GM12878 (cell line): ENCODE measurements around the gene OR1I1.

Source experiments
- ATF3 ChIP-seq: IDR thresholded peaks from 2 replicates; pipeline ENCODE4 v1.6.1; 2011; ENCODE audit warnings: low read depth, mild to moderate bottlenecking, low read length, moderate library complexity, borderline replicate concordance; ENCODE audit errors: extremely low read depth
- BCL11A ChIP-seq: IDR thresholded peaks from 2 replicates; pipeline ENCODE4 v1.6.1; 2011; ENCODE audit warnings: low read depth, low read length
- CHD2 ChIP-seq: IDR thresholded peaks from 2 replicates; pipeline ENCODE4 v1.6.1; 2011; ENCODE audit warnings: low read depth, low read length, improper control_type of control experiment, borderline replicate concordance
- CREB1 ChIP-seq: IDR thresholded peaks from 2 replicates; pipeline ENCODE4 v1.6.1; 2012; ENCODE audit warnings: low read depth, mild to moderate bottlenecking, inconsistent platforms
- CREM ChIP-seq: IDR thresholded peaks from 2 replicates; pipeline ENCODE4 v1.6.1; 2014; ENCODE audit warnings: antibody characterized with exemption, low read depth
- EP300 ChIP-seq, 2 experiments: fragments of 150-350 bp in 1 of 2; IDR thresholded peaks; 2 replicates each; pipeline ENCODE4 v1.6.1; 2011 to 2012; ENCODE audit warnings: low read depth in 2 of 2, low read length in 2 of 2, borderline replicate concordance in 1 of 2, improper control_type of control experiment in 1 of 2, inconsistent platforms in 1 of 2; ENCODE audit not compliant: control insufficient read depth in 1 of 2
- EZH2 ChIP-seq: IDR thresholded peaks from 2 replicates; pipeline ENCODE4 v1.6.1; 2012; ENCODE audit warnings: low read depth, mild to moderate bottlenecking, control low read depth, inconsistent platforms, low read length, borderline replicate concordance; ENCODE audit not compliant: control insufficient read depth
- POLR2A ChIP-seq: IDR thresholded peaks from 2 replicates; pipeline ENCODE4 v1.6.1; 2011; ENCODE audit warnings: low read depth, mild to moderate bottlenecking, low read length
- POLR2AphosphoS2 ChIP-seq: IDR thresholded peaks from 2 replicates; pipeline ENCODE4 v1.6.1; 2011; ENCODE audit warnings: low read depth, mild to moderate bottlenecking, low read length, improper control_type of control experiment, moderate library complexity
- POLR2AphosphoS5 ChIP-seq: IDR thresholded peaks from 2 replicates; pipeline ENCODE4 v1.6.1; 2011; ENCODE audit warnings: mild to moderate bottlenecking, low read length, inconsistent platforms
- RFX5 ChIP-seq: IDR thresholded peaks from 2 replicates; pipeline ENCODE4 v1.6.1; 2011; ENCODE audit warnings: low read depth, low read length, improper control_type of control experiment
- SMC3 ChIP-seq: IDR thresholded peaks from 2 replicates; pipeline ENCODE4 v1.6.1; 2011; ENCODE audit warnings: low read length, improper control_type of control experiment, borderline replicate concordance
- TF ChIP-seq, protein P1 (sequence below), 3 experiments: IDR thresholded peaks in 2 of 3; conservative IDR thresholded peaks in 1 of 3; 2 replicates each; pipeline ENCODE4 v1.5.1; 2011; ENCODE audit warnings: low read depth in 3 of 3, low read length in 3 of 3, mild to moderate bottlenecking in 3 of 3, control low read depth in 2 of 3, moderate library complexity in 2 of 3, inconsistent platforms in 1 of 3, mixed read lengths in 1 of 3; ENCODE audit not compliant: control insufficient read depth in 2 of 3, insufficient read depth in 1 of 3; ENCODE audit errors: extremely low read depth in 1 of 3
- TF ChIP-seq, protein P2 (sequence below): IDR thresholded peaks from 2 replicates; pipeline ENCODE4 v1.6.1; 2011; ENCODE audit warnings: borderline replicate concordance, low read depth, mild to moderate bottlenecking, moderate library complexity, low read length; ENCODE audit not compliant: insufficient read depth, poor library complexity, severe bottlenecking

- TF ChIP-seq, protein P1, sequence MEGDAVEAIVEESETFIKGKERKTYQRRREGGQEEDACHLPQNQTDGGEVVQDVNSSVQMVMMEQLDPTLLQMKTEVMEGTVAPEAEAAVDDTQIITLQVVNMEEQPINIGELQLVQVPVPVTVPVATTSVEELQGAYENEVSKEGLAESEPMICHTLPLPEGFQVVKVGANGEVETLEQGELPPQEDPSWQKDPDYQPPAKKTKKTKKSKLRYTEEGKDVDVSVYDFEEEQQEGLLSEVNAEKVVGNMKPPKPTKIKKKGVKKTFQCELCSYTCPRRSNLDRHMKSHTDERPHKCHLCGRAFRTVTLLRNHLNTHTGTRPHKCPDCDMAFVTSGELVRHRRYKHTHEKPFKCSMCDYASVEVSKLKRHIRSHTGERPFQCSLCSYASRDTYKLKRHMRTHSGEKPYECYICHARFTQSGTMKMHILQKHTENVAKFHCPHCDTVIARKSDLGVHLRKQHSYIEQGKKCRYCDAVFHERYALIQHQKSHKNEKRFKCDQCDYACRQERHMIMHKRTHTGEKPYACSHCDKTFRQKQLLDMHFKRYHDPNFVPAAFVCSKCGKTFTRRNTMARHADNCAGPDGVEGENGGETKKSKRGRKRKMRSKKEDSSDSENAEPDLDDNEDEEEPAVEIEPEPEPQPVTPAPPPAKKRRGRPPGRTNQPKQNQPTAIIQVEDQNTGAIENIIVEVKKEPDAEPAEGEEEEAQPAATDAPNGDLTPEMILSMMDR (IDR thresholded peaks at IDR 0.05 in 2 of 3, conservative IDR thresholded peaks at IDR 0.05 in 1 of 3; ENCODE audit: control insufficient read depth in 2 of 3, extremely low read depth in 1 of 3, insufficient read depth in 1 of 3, low read depth in 3 of 3, low read length in 3 of 3), result no peak
- no peak for TF ChIP-seq RFX5
- TF ChIP-seq POLR2A, result no peak
- no peak for TF ChIP-seq CREM
- no peak for TF ChIP-seq POLR2AphosphoS5
- TF ChIP-seq, protein P2, sequence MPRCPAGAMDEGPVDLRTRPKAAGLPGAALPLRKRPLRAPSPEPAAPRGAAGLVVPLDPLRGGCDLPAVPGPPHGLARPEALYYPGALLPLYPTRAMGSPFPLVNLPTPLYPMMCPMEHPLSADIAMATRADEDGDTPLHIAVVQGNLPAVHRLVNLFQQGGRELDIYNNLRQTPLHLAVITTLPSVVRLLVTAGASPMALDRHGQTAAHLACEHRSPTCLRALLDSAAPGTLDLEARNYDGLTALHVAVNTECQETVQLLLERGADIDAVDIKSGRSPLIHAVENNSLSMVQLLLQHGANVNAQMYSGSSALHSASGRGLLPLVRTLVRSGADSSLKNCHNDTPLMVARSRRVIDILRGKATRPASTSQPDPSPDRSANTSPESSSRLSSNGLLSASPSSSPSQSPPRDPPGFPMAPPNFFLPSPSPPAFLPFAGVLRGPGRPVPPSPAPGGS, result no peak
- no peak for TF ChIP-seq CREB1
- no peak for TF ChIP-seq BCL11A
- no peak for TF ChIP-seq ATF3
- TF ChIP-seq POLR2AphosphoS2, result no peak
- no peak for TF ChIP-seq EZH2
- no peak for TF ChIP-seq SMC3
- TF ChIP-seq EP300 (IDR thresholded peaks at IDR 0.05; ENCODE audit: borderline replicate concordance in 1 of 2, control insufficient read depth in 1 of 2, low read depth in 2 of 2, low read length in 2 of 2), result no peak
- no peak for TF ChIP-seq CHD2
These were observed 34.8 kb downstream of the OR1I1 start for GRCh38 chr19:15116856-15117255.
